Osteoblast (primary cell): Measurements from ENCODE around the gene SEMA4C. TPM values are rescaled to one million over a fixed set of nuclear protein-coding genes. Genes with fewer than 3 reads are reported as not detected.
A peak's percentile ranks its signal among the peaks of the same experiment; 100 is the strongest.

Experiments used
- DNase-seq: peaks from one replicate; pipeline ENCODE4 v3.0.0; 2011; ENCODE audit warnings: low spot score, mixed read lengths; ENCODE audit not compliant: insufficient read length; ENCODE audit errors: missing footprints
- H2AFZ ChIP-seq: 2 replicates; pipeline ENCODE4 v1.6.0; 2011; ENCODE audit warnings: mild to moderate bottlenecking, low read length
- H3K27ac ChIP-seq: 2 replicates; pipeline ENCODE4 v1.5.1; 2011; ENCODE audit warnings: mild to moderate bottlenecking, low read depth, low read length, moderate library complexity
- H3K27me3 ChIP-seq: 2 replicates; pipeline ENCODE4 v1.6.0; 2012; ENCODE audit warnings: mild to moderate bottlenecking, control low read depth, inconsistent platforms, low read length, moderate library complexity; ENCODE audit not compliant: insufficient read depth
- H3K36me3 ChIP-seq: 2 replicates; pipeline ENCODE4 v1.5.1; 2011; ENCODE audit warnings: mild to moderate bottlenecking, low read length, control low read depth, moderate library complexity; ENCODE audit not compliant: insufficient read depth
- H3K4me1 ChIP-seq: 2 replicates; pipeline ENCODE4 v1.5.1; 2011; ENCODE audit warnings: mild to moderate bottlenecking, low read length, control low read depth, moderate library complexity; ENCODE audit not compliant: insufficient read depth
- H3K4me2 ChIP-seq: 2 replicates; pipeline ENCODE4 v1.6.0; 2011; ENCODE audit warnings: mild to moderate bottlenecking, low read length; ENCODE audit not compliant: insufficient read depth
- H3K4me3 ChIP-seq: fragments of 200-600 bp; sonication (generic); 3 replicates; pipeline ENCODE4 v1.5.1; 2012; ENCODE audit warnings: mild to moderate bottlenecking, low read length, inconsistent platforms; ENCODE audit not compliant: insufficient read depth
- H3K79me2 ChIP-seq: 2 replicates; pipeline ENCODE4 v1.6.0; 2012; ENCODE audit warnings: mild to moderate bottlenecking, low read length, control low read depth, inconsistent platforms; ENCODE audit not compliant: insufficient read depth
- H3K9me3 ChIP-seq: 2 replicates; pipeline ENCODE4 v1.5.1; 2011; ENCODE audit warnings: low read depth, low read length, control low read depth
- H4K20me1 ChIP-seq: 2 replicates; pipeline ENCODE4 v1.6.0; 2012; ENCODE audit warnings: mild to moderate bottlenecking, low read length, control low read depth; ENCODE audit not compliant: insufficient read depth
- total RNA-seq: library from RNA; depleted of rRNA; stranded (reverse); fragments of >200 nt; gene quantifications from 2 replicates; pipeline ENCODE4 v1.2.3, GENCODE V29; 2012
- TF ChIP-seq, protein P1 (sequence below): IDR thresholded peaks from 2 replicates; pipeline ENCODE4 v1.5.1; 2011; ENCODE audit warnings: mild to moderate bottlenecking, low read depth, low read length, moderate library complexity; ENCODE audit errors: extremely low read depth

The SEMA4C gene
- total RNA-seq, 1 donor: 29.7 TPM

DNA sequence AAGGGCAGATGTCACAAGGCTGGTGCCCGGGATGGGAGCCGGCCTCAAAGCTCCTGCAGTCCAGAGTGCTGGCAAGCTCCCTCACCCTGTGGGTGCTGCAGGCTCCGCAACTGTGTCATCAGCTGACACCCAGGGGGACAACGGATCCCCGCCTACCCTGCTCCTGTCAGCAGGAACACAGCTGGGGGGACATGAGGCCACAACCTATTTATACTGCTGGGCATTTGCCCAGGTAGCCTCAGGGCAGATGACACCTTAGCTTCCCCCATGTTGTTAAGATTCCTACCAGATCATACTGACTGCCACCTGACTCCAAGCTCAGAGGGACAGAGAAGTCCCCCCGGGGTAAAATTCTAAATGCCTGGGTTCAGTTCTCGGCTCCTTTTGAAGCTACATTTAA, 27.3 kb downstream of the SEMA4C start:
- no peak overlapping the region for H2AFZ ChIP-seq
- no peak overlapping the region for H3K27ac ChIP-seq
- TF ChIP-seq, protein P1, sequence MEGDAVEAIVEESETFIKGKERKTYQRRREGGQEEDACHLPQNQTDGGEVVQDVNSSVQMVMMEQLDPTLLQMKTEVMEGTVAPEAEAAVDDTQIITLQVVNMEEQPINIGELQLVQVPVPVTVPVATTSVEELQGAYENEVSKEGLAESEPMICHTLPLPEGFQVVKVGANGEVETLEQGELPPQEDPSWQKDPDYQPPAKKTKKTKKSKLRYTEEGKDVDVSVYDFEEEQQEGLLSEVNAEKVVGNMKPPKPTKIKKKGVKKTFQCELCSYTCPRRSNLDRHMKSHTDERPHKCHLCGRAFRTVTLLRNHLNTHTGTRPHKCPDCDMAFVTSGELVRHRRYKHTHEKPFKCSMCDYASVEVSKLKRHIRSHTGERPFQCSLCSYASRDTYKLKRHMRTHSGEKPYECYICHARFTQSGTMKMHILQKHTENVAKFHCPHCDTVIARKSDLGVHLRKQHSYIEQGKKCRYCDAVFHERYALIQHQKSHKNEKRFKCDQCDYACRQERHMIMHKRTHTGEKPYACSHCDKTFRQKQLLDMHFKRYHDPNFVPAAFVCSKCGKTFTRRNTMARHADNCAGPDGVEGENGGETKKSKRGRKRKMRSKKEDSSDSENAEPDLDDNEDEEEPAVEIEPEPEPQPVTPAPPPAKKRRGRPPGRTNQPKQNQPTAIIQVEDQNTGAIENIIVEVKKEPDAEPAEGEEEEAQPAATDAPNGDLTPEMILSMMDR: no peak
- H3K36me3 ChIP-seq: peaks cover 3% of the 10 kb centered on the region
- no peaks in the 10 kb centered on the region for H4K20me1 ChIP-seq
- H3K79me2 ChIP-seq: no peaks in the 10 kb centered on the region
- H3K9me3 ChIP-seq: no peaks in the 10 kb centered on the region
- H3K27me3 ChIP-seq: no peaks in the 10 kb centered on the region
- DNase-seq: peak; percentile 39
- H3K4me3 ChIP-seq: no peak overlapping the region
- H3K4me2 ChIP-seq: no peak overlapping the region
- H3K4me1 ChIP-seq: no peaks in the 10 kb centered on the region

DNA sequence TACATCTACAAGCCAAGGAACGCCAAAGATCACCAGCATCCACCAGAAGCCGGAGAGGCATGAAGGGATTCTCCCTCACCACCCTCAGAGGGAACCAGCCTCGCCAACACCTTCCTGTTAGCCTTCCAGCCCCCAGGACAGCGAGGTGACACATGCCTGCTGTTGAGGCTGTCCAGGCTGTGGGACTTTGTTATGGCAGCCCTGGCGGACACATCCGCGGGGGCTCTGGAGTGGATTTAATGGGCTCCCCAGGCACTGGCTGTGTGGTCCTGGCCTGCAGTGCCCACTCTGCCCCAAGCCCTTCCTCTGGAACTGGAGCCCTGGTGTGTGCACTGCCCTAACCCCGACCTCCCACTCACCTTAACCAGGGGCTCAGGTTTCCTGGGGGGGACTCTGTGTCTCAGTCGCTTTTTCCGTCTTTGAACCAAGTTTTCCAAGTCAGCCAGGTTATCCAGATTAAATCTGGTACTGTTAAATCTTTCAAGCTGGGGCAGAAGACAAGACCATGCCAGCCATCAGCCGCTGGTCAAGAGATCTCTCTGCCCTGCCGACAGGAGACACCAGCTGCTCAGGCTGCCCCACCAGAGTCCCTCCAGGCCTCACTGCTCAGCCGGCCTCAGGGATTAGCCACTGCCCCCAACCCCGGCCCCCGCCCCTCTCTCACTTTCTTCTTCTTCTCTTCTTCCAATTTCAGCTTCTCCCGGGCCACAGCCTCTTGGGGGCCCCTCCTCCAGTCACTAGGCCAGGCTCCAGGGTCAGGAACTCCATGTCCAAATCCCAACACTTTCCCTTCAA, 28.0 kb downstream of the SEMA4C start:
- no peaks in the 10 kb centered on the region for H3K9me3 ChIP-seq
- no peak overlapping the region for H3K4me2 ChIP-seq
- H3K79me2 ChIP-seq: no peaks in the 10 kb centered on the region
- DNase-seq: no peak
- H2AFZ ChIP-seq: no peak overlapping the region
- no peaks in the 10 kb centered on the region for H3K27me3 ChIP-seq
- no peaks in the 10 kb centered on the region for H4K20me1 ChIP-seq
- no peak overlapping the region for H3K27ac ChIP-seq
- no peaks in the 10 kb centered on the region for H3K4me1 ChIP-seq
- peaks cover 3% of the 10 kb centered on the region for H3K36me3 ChIP-seq
- TF ChIP-seq, protein P1: no peak
- no peak overlapping the region for H3K4me3 ChIP-seq

DNA sequence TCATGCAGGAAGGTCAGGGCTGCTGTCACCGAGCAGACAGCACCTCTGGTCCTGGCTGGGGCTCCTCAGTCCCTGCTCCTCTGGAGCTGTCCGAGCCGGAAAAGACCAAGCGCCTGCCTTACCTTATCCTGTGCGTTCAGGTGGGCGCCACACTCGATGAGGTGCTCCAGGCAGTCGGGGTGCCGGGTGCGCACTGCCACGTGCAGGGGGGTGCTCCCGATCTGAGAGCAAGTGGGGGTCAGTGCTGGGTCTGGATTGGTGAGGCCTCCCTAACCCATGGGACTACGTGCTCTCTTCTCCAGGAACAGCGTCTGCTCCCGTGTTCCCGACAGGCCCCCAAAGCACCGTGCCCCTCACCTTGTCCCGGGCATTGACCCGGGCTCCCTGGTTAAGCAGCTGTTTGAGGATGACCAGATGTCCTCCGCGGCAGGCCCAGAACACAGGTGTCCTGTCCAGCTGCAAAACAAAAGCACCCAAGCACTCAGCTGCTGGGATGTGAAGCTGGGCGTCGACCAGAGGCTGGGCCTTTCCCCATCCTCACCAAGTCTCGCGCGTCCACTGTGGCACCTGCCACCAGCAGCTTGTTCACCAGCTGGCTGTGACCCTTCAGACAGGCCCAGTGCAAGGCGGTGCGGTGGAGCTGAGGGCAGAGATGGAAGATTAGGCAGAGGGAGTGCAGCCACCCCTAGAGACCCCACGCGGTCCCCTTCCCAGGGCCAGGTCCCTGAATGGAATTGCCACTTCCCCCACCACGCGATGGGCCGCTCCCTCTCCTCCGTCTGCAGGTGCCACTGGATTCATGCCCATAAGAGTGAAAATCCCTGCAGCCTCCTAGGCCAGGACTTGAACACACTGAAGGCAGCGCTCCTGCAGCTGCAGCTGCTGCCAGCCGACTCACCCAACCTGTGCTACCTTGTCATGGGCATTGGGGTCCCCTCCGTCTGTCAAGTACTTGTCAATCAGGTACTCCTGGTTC, 29.7 kb downstream of the SEMA4C start:
- Histone ChIP-seq H3K4me2 (no peak overlapping the region), H3K4me1 (no peaks in the 10 kb centered on the region), H3K36me3 (no peaks in the 10 kb centered on the region), H4K20me1 (no peaks in the 10 kb centered on the region), H3K79me2 (no peaks in the 10 kb centered on the region), H3K4me3 (no peak overlapping the region), H3K9me3 (no peaks in the 10 kb centered on the region), H3K27ac (no peak overlapping the region), H2AFZ (no peak overlapping the region), H3K27me3 (no peaks in the 10 kb centered on the region)
- TF ChIP-seq, protein P1: no peak
- DNase-seq: peak; percentile 57

DNA sequence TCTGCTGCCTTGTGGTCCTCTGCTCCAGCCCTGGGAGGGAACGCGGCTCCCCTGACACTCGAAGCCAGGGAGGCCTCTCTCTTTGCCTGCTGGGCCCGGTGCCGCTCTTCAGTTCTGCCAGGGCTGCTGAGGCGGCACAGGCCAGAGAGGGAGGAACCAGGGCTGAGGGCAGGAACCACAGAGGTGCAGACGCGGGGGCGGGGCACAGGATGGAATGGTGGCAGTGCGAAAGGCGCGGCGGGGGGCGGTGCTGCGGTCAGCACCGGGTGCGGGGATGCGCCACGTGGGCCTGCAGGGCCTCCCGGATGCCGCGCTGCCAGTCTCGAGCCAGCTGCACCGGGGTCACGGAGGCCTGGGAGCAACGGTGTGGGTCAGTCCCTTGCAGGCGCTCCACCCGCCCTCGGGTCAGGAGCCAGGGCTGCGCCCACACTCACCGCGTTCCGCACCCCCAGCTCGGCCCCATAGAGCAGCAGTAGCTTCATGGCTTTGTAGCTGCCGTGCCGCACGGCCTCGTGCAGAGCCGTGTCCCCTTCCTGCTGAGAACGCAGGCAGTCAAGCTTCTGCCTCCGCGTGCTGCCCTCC, 30.5 kb downstream of the SEMA4C start:
- H3K9me3 ChIP-seq: no peaks in the 10 kb centered on the region
- peak; percentile 34 for DNase-seq
- no peak overlapping the region for H3K4me2 ChIP-seq

More for the DNA sequence above, 30.5 kb downstream of the SEMA4C start:
- no peaks in the 10 kb centered on the region for H3K79me2 ChIP-seq
- H3K27ac ChIP-seq: no peak overlapping the region
- H3K27me3 ChIP-seq: no peaks in the 10 kb centered on the region
- H3K36me3 ChIP-seq: no peaks in the 10 kb centered on the region
- H3K4me1 ChIP-seq: no peaks in the 10 kb centered on the region
- H3K4me3 ChIP-seq: no peak overlapping the region
- no peaks in the 10 kb centered on the region for H4K20me1 ChIP-seq
- TF ChIP-seq, protein P1: no peak
- no peak overlapping the region for H2AFZ ChIP-seq
